GF-D8 (cell line): Measurements from ENCODE around the gene TMIGD3.
A peak's percentile ranks its signal among the peaks of the same experiment; 100 is the strongest.

Experiments
- DNase-seq: peaks from one replicate; lab custom pipeline; 2025; lab: John Stamatoyannopoulos, UW

Gene TMIGD3

DNA sequence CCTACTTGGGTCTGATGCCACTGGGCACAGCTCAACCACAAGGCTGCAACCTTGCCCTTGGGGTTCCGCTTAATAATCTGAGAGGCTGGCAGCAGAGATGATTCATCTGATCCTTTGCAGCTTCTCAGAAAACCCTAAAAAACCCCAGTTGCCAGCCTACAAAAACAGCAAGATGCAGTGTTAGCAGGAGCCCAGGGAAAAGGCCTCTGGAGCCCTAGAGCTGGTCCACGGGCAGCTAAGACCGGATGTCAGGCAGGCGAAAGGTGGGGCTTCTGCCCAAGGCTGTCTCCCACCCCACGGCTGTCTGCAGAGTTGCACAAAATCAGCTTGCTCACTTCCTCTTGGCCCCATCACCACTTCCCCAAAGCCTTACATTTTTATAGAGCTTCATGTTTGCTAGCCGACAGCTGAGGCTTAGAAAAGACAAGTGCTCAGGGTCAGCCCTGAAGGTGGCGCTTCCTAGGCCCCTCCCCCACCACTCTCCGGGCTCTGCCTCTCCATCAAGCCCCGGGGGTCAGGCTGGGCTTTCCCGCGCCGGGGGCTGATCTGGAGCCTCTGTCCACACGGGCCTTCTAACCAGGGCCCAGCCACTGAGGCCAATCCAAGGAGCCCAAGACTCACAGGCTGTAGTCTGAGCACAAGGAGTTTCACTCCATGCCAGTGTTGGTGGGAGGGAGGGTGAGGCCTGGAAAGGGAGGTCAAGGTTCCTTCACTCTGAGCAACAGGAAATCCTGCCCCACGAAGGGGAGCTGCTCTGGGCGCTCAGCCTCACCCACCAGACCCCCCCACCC is 4.2 kb upstream of the TMIGD3 start:
- DNase-seq: peak; percentile 98

DNA sequence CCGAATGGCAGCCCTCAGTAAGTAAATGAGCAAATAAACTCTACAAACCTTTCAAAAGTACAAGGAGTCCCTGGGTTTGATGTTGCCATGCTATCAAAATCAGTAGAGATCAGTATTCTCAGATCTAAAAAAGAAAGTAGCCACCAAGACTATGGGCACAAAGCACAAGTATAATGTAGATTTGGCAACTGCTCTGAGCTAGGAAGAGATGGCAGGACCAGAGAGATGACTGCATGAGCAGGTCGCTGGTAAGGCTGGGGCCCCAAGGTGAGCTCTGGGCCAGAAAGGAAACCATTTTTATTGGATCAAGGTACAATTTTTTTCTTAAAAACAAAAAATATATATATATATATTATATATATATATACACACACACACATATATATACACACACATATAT is 3.1 kb upstream of the TMIGD3 start:
- no peak for DNase-seq

DNA sequence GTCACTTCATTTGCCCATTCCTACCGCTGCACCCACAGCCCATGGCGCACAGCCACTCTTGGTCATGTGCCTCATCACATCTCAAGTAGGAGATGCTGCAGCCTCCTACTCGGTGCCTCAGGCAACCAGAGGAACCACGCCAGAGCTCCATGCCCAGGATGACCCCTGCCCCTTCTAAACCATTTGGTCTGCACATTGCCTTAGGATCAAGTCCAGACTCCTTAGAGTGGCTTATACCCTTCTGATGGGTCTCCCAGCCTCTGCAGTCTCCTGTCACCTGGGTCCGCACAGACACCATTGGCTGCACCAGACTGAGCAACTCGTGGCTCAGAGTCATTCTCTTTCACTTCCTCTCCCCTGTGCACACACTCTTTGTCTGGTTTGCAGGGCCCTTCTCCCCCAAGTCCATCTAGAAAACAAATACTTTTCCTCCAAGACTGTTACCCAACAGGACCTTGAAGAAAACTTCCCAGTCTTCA is 2.2 kb upstream of the TMIGD3 start:
- no peak for DNase-seq

DNA sequence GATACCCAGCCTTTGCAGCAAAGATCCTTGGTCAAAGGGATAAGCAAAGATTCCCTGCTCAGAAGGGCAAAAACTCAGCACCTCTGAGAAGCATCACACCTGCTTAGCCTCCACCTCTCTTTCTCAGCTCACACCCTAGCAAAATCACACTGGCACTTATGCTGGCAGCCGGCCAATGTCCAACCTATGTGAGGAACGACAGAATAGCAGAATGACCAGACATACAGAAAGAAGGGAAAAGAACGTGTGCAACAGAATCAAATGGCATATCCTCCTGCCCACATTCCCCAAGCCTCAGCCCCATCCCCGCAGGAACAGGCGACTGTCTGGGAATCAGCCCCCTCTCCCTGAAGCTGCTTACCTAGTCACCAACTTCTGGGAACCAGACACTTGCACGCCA is 664 bp upstream of the TMIGD3 start:
- no peak for DNase-seq

DNA sequence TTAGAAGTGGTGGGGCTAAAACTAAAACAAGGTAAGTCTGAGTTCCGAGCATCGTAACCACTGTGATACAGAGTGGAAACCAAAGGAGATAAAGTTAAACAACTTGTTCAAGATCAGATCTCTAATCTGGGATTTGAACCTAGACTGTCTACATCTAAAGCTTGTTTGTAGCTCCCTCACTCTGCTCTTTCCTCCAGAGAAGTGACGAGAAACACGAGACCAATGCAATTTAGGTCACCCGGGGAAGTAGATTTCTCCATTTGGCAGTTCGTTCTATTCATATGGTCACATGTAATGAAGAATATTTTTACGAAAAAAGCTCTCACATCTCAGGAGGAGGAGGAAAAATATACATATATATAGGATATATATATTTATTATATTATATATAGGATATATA is 1.8 kb downstream of the TMIGD3 start:
- DNase-seq: no peak

DNA sequence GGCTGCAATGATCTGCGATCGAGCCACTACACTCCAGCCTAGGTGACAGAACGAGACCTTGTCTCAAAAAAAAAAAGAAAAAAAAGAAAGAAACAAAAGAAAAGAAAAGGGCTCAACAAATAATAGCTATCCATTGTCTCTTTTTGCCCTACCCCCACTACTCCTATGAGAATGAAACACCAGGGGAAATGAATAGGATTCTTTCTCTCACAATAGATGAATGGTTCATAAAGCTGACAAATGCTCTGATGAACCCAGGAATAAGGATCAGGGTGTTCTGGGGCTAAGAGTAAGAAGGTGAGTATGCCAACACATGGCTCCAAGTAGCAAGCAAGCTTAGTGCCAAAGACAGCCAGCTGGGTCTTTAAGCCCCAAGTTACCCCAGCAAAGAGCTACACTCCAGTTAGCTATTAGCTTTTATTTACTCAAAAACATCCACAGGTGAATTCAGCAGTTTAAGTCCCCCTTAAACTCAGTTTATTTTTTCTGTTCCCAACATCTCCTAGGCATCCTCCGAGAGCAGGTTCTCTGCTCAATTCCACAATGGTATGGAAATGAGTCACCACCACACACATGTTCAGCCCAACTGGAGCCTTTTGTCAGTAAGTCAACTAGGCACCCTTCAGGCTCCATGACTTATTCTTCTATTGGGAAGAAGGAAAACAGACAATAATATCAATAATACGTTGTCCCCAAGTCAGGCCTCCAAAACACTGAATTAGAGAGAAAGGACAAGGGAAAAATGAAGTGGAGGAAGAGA is 4.2 kb downstream of the TMIGD3 start:
- no peak for DNase-seq

DNA sequence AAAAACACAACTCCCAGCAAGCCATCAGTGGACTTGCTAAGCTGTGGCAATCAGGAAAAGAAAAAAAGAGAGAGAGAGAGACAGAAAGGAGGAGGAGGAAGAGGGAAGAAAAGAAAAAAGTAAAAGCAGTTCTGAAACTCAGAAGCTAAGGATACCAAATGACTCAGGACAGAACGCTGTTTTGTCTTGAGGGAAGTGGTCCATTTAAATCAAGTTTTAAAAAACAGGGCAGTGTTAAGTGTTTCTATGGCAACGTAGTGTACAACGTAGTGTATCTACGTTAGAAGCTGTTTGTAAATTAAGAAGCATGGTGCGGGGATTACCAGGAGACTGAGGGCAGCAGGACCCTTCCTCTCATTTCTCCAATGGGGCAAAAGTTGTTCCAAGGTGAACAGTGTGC is 5.8 kb downstream of the TMIGD3 start:
- DNase-seq: no peak

DNA sequence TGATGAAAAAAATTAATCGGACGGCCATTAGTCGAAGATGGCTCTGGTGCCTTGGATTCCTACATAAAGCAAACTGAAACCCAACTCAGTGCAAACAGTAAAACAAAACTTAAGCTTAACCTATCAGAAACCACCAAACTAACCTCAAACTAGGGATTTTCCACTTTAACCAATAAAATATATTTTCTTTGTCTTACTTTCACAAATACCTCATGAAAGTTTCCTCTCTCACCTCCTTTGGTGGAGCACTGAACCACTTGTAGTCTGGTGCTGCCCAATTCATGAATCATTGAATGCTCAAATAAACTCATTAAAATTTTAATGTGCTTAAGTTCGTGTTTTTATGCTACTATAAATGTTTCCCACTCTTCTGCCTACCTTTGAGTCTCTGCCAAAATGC is 7.0 kb downstream of the TMIGD3 start:
- DNase-seq: no peak

DNA sequence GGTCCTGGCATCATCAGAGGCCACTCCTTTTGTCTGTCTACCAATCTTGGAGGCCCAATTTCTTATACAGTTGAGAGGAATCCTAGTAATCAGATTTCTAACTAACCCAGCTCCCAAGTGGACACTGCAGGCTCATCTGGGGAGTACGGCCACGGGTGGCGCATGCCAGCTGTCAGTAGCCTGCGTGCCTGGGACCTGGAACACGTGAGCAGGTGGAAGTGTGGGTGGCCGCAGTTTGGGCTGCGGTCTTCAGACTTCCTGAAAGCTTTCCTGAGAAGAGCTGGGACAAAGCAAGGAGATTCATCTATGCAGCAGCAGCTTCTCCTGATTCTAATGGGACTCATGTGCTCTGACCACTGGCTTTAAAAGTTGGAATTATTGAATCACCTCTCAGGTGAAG is 12.4 kb downstream of the TMIGD3 start:
- peak; percentile 53 for DNase-seq

DNA sequence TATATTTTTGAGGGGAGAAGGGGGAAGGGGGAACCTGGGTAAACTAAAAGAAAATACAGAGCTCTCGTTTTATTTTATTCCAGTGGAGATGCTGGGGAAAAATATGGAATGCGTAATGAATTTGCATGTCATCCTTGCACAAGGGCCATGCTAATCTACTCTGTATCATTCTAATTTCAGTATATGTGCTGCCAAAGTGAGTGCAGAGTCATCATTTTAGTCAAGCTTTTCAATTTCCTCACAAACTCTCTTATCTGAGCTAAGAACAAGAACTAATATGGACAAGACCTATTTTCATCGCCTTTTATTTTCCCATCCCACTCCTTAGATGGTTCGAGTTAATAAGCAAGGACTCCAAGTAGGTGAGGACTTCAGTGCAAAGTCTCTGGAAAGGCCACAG is 13.2 kb downstream of the TMIGD3 start:
- DNase-seq: no peak

DNA sequence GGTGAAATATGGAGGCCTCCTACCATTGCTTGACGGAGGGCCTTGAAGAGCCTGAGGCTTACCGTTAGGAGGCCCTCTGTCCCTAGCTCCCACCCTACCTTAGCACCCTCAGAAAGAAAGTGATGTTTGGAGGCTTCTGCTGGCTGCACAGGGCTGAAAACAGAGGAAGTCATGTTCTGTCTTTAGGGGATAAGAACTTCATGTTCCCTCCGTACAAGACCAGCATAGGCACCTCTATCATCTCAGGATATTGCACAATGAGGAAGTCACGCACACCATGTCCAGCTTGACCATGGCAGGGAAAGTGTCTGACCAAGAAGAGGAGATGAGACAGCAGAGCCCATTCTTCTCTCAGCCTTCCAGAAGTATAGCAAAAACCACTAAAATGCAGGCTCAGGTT is 13.8 kb downstream of the TMIGD3 start:
- peak; percentile 41 for DNase-seq

DNA sequence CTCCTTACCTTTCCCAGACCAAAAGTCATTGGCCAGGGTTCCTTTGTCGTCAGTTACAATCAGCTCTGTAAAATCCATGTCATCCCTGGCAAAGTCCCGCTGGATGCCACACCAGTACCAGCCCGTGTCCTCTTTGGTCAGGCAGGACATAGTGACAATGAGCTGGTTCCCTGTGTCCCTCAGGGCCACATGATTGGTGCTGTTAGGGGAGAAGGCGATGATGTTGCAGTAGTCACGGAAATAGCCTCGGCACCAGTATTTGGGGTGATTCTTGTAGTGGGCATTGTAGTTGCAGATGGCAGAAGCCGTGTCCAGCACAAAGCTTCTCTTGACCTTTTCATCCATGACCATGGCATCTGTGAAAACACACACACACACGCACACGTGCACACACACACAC is 14.8 kb downstream of the TMIGD3 start:
- no peak for DNase-seq

DNA sequence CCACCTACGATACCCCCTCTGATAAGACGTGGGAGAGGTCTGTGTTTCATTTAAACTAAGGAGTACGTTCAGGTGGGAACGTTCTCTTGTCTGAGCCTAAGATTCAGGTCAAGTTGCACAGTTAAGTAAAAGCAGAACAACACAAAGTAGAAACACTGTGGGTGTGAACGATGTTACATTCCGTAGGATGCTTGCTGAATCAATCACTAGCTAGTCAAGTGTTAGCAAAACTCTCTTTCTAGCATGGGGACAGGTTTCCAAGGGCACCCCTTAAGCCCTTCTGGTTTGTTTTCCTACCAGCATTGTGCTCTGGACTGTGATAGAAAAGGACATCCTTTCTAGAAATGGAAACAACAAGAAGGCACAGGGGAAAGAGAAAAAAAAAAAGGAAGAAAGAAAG is 16.3 kb downstream of the TMIGD3 start:
- no peak for DNase-seq

DNA sequence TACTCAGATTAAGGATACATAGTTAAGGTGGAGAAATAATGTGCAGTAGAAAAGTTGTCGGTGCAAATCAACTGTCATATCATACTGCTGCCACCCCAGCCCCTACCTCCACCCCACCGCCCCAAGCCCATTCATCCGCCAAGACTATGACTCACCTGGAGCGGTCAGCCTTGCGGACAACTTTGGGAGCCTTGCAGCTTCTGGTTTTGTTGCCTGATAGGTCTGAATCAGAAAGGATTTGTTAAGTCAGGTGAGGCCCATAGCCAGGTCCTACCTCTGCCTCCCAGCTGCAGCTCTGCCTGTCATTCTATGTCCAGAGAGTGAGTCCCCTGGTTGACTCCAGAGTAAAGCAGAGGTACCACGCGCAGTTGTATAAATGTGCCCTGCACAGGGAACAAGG is 17.0 kb downstream of the TMIGD3 start:
- DNase-seq: no peak

DNA sequence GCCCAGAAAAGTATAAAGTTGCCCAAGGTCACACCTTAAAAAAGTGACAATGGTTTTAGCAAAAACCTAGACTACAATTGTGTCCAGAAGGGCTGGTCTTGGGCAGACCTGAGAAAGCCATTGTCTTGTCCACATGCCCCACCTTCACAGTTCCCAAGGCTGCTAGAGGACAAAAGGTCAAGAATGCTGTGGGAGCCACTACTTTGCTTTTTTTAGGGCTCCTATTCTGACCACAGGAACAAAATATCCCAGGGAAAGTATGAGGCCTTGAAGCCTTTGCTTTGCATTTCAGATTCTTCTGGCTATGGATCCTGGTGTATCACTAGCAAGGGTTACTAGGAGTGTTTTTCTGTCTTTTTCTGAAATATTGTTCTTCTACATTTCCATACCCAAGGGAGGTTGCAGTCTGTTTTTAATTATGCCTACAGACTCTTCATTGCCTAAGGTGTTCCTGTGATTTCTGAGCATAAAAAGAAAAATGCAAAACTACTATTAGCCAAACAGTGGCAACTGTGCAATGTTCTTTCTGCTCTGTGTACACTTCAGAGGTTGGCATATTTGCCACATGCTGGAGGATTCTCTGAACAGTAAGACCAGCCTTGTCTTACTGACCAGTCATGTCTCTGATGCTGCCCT is 18.9 kb downstream of the TMIGD3 start:
- no peak for DNase-seq

DNA sequence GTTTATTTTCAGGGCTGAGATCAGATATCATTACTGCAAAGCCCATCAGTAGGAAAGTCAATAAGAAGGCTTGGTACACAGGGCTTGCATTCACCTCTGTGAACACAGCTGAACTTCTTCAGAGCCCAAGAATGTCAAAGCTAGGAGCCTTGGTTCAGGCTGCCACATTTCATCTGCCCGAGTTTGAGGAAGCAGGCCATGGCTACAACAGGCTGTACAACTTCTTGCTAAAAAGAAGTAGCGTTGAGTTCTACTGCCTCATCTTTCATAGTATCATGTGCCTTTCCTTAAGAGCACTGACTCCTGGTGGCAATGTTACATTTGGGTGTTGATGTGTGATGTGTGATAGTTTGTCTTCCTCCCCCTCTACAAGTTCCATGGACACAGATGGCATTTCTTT is 19.6 kb downstream of the TMIGD3 start:
- no peak for DNase-seq

DNA sequence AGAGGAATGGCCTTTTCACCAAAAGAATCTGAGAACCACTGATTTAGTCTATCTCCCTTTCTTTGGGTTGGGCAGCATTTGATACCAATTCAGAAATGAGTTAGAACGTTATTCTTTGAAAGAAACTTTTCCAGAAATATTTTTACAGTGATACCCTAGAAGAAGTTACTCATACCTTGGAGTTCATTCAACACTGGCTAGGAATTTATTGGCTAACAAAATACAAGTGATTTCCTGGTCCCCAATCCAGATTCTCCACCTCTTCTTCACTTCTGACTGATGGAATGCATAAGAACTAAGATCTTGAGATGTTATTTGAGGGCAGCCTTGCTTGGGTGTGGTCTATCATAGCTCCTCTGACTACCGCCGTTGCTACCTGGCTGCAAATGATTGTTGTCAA is 20.3 kb downstream of the TMIGD3 start:
- DNase-seq: no peak

DNA sequence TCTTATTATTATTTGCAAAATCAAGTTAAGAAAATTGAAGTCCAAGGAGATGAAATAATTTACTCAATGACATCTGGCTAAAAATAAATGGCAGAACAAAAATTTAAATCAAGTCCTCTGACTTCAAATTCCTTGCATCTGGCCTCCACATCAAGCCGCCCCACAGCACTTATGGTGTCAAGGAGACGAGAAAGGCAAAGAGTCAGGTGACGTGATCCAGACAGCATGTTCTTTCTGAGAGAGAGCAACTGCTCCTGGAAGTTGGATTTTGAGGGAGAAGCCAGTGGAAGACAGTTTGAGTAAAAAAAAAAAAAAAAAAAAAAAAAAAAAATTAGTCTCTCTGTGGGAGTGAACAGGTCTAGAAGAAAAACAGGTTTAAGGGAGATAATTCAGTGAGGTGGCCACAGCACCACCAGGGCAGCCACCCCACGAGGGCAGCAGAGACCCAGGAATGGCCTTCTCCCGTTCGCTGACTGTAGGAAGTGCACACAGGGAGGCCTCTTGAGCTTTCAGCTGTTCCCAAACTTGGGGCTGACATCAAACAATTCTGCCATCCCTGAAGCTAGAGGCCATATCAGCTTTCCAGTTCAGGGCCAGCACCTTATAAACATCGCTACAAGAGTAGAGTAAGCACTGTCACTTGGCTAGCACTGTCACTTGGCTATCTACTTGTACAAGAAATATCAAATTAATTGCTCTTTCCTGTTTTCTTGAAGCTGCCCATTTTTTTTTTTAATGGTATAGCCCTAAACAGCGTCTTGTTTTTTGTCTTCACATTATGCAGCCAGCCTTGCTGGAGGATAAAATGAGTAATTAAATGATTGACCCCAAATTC is 21.8 kb downstream of the TMIGD3 start:
- peak; percentile 57 for DNase-seq

DNA sequence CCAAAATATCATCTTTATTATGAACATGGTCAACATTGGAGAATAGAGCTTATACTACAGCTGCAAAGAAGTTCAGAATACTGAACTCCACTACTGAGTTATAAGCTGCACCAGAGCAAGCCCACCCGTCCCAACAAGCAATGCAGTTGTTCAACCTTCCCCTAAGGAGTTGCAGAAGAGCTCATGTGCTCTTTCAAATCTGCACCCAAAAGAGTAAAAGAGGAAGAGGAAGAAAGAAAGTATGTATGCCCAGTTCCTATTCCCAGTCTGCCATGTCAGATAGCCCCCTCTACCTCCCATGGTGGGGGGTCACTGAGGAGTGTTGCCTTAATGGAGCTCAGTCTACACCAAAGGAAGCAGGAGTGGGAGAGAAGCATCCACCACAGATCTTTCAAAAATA is 22.8 kb downstream of the TMIGD3 start:
- peak; percentile 63 for DNase-seq

DNA sequence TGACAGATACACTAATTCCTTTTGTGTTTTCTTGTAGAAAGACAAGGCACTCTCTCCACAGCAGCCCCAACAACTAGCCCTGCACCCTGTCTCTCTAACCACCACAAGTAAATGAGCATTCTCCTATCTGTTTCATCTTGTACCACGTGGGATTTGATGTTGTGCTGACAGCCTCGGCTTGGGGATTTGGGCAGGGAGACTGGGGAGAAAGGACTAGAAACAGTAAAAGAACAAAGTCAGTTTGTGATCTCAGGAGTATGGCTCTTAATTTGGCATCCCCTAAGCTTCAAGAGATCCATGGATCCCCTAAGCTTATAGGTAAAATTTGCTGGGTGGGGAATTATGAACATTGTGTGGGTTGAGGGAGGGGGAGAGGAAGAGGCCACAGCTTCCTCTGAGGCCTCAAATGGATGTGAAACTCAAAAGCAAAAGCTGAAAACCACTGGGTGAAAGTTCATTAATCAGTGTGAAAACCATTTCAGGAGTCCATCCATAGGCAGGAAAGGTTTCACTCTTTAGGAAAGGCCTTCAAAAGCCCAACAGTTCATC is 26.6 kb downstream of the TMIGD3 start:
- peak; percentile 43 for DNase-seq

DNA sequence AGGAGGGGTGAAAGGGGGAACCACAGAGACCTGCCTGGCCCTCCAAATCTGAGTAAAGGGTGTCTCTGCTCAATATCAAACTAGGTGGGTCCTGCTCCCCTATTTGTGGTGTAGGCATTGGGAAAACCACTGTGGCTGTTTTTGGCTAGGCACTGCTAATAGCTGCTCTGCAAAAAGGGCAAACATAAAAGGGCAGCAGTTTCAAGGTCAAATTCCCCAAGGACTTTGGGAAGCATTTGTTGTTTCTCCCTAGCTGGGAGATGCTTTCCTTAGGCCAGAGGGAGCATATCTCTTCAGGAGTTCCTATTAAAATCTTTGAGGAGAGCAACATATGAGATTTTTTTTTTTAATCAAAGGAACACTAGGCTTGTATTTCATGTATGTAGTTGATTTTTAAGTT is 27.2 kb downstream of the TMIGD3 start:
- no peak for DNase-seq

DNA sequence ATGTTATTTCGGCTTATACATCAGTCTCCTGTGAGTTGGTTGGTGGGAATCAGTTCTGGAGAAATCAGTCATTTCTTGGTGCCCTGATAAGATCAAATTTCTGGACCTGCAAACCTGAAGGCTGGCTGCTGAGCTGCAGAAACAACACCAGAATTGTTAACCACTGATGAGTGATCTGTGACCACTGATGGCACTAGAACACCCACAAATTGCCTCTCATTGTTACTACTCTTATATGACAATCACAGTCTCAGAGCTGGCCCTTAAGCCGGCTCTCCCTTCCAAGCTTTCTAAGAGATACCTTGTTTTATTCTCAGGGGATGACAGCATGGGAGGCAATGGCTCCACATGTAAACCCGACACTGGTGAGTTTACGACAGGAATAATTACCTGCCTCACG is 27.7 kb downstream of the TMIGD3 start:
- DNase-seq: no peak
